ENCODE measurements around the gene PCDHGA6.
"Not testable (repeated sequence)": the region's sequence is repeated elsewhere in the genome, so short reads cannot be mapped to it uniquely, and the experiment has no call there.

The PCDHGA6 gene

GRCh38 chr5:141359790-141360426 lies 13.8 kb upstream of the PCDHGA6 start, which contains the start of gene PCDHGB2:
TSS of gene PCDHGB2 (plus strand) at chr5:141359994. CDS start at chr5:141360136, 142 bp downstream.
- no peak for DNase-seq (ENCODE audit: low read depth in 2 of 2)

- no peak for DNase-seq (ENCODE audit: low read depth in 2 of 2)
These were observed 13.0 kb upstream of the PCDHGA6 start for GRCh38 chr5:141360685-141361084.

GRCh38 chr5:141362719-141363118 lies 11.0 kb upstream of the PCDHGA6 start:
- DNase-seq (ENCODE audit: low read depth in 2 of 2), result no peak

GRCh38 chr5:141363952-141364660 lies 9.6 kb upstream of the PCDHGA6 start, which contains the start of gene PCDHGA5:
TSS of gene PCDHGA5 (plus strand) at chr5:141364162. CDS start at chr5:141364331, 169 bp downstream.
- DNase-seq (ENCODE audit: low read depth in 2 of 2), result no peak

- no peak for DNase-seq (ENCODE audit: low read depth in 2 of 2)
These were observed 7.4 kb upstream of the PCDHGA6 start for GRCh38 chr5:141366016-141366896.

GRCh38 chr5:141369994-141370848 lies 3.5 kb upstream of the PCDHGA6 start, which contains the start of gene PCDHGB3:
TSS of gene PCDHGB3 (plus strand) at chr5:141370242. CDS start at chr5:141370395, 153 bp downstream.
- no peak for DNase-seq (ENCODE audit: low read depth in 2 of 2)

- DNase-seq (ENCODE audit: low read depth in 2 of 2), result no peak
These were observed 1.9 kb upstream of the PCDHGA6 start for GRCh38 chr5:141371572-141372475.

GRCh38 chr5:141374627-141375026 lies 936 bp downstream of the PCDHGA6 start:
- no peak for DNase-seq (ENCODE audit: low read depth in 2 of 2)

GRCh38 chr5:141375444-141376155 lies 1.9 kb downstream of the PCDHGA6 start:
- not testable (repeated sequence) for DNase-seq (ENCODE audit: low read depth in 2 of 2)

- no peak for DNase-seq (ENCODE audit: low read depth in 2 of 2)
These were observed 9.0 kb downstream of the PCDHGA6 start, which contains the start of gene PCDHGA7 for GRCh38 chr5:141382469-141383294. TSS of gene PCDHGA7 (plus strand) at chr5:141382742. CDS start at chr5:141382900, 158 bp downstream.

GRCh38 chr5:141383345-141383744 lies 9.7 kb downstream of the PCDHGA6 start:
- no peak for DNase-seq (ENCODE audit: low read depth in 2 of 2)

GRCh38 chr5:141384471-141385267 lies 11.0 kb downstream of the PCDHGA6 start:
- DNase-seq (ENCODE audit: low read depth in 2 of 2), result no peak

- not testable (repeated sequence) for DNase-seq (ENCODE audit: low read depth in 2 of 2)
These were observed 14.0 kb downstream of the PCDHGA6 start, which contains the start of gene PCDHGB4 for GRCh38 chr5:141387557-141388311. TSS of gene PCDHGB4 (plus strand) at chr5:141387698. CDS start at chr5:141387885, 187 bp downstream.

GRCh38 chr5:141388661-141389060 lies 15.0 kb downstream of the PCDHGA6 start:
- DNase-seq (ENCODE audit: low read depth in 2 of 2), result no peak

- no peak for DNase-seq (ENCODE audit: low read depth in 2 of 2)
These were observed 15.7 kb downstream of the PCDHGA6 start for GRCh38 chr5:141389153-141390042.
